Activated CD8-positive, alpha-beta memory T cell treated with anti-CD3 and anti-CD28 coated beads, Interleukin-2, amount 50 U/mL, for 1 hour (primary cell): Measurements from ENCODE around the gene KCP.

ENCODE experiments used
- DNase-seq: peaks from one replicate; pipeline ENCODE4 v3.0.0-alpha.2; 2020; ENCODE audit errors: extremely low read depth

KCP gene

DNA sequence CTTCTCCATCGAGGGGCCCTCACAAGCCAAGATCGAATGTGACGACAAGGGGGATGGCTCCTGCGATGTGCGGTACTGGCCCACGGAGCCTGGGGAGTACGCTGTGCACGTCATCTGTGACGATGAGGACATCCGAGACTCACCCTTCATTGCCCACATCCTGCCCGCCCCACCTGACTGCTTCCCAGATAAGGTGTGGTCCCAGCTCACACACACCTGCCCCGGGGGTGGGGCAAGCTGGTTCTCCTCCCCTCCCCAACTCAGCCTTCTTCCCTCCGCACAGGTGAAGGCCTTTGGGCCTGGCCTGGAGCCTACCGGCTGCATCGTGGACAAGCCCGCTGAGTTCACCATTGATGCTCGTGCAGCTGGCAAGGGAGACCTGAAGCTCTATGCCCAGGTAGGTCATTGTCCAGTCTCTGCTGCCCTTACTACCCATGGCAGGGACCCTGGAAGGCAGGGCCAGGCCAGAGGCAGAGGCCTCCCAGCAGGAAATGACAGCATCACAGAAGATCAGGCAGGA is 69.3 kb downstream of the KCP start:
- DNase-seq, result no peak

DNA sequence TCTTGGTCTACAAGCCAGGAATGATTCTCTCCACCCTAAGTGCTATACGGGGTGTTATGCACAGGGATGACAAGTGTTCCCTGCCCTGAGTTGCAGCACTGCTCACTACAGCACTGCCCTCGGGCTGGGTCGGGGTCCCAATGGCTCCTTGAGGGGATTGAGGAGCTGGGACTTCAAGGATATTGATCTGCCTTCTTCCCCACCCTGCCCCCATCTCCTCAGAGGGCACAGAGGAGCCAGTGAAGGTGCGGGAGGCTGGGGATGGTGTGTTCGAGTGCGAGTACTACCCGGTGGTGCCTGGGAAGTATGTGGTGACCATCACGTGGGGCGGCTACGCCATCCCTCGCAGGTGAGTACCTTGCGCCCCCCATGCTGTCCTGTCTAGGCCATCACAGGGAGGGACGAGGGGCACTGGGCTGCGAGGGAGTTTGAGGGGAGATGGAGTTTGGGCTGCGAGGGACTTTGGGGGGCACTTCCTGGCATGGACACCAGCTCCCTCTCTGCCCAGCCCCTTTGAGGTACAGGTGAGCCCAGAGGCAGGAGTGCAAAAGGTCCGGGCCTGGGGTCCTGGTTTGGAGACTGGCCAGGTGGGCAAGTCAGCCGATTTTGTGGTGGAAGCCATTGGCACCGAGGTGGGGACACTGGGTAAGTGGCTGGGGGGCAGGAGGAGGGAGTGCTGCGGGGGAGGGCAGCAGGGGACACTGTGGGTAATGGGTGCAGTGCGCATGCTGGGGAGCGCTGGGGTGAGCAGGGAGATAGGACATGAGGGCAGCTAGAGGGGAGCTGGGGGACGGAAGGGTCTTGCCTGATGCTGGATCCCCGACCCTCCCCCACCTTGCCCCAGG is 70.0 kb downstream of the KCP start:
- no peak for DNase-seq

- no peak for DNase-seq
Measured at GRCh38 chr7:128839751-128840177, 70.7 kb downstream of the KCP start.

DNA sequence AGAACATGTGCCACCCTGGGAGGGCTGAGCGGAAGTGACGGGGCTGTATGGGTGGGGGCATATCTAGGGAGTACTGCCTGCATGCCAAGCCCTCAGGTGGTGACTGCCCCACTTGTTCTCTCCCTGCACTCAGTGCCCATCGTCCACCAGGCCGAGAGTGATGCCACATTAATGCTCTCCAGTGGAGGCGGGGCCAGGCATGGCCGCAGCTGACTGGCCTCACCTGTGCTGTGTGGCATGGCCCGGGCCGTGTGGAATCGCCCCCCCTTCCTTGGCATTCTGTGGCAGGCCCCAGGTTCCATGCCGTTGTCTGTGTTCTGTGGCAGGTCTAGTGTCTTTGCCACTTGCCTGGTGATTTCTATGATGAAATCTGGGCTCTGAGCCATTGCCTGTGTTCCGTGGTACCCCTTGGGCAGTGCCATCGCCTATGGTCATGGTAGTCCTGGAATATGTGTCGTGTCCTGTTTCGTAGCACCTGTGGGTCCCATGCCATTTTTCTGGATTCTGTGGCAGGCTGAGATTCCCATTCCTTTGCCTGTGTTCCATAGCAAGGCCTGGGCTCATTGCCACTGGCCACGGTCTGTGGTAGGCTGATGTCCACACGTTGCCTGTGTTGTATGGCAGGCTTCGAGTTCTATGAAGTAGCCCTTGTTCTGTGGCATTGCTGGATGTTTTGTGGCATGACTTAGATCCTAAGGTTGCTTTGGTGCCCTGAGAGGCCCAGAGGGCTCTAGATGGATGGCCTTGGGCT is 71.4 kb downstream of the KCP start:
- no peak for DNase-seq

GRCh38 chr7:128838109-128838779 is 72.3 kb downstream of the KCP start:
- no peak for DNase-seq

GRCh38 chr7:128837521-128837921 is 73.0 kb downstream of the KCP start:
- no peak for DNase-seq

DNA sequence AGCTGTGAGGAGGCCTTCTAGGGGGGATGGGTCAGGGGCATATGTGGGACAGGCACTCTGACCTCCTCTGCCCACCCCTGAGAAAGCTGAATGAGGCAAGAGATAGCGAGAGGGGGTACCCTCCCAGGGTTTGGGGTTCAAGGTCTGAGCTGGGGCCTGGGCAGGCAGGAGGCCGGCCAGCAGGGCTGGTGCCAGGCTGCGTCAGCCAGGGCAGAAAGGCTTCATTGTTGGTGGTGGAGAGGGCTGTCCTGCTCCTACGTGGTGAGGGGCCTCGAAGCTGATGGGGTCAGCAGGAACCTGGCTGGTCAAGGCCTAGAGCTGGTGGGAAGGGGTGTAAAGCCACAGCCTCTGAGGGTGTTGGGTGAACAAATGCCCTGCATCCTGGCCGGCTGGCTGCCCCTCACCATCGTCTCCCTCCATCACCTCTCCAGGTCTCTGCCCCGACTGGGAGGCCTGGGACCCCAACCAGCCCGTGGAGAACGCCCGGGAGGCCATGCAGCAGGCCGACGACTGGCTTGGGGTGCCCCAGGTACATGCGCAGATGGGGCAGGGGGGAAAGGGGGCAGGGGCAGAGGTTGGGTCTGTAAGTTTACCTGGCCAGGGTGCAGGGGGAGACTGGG is 73.7 kb downstream of the KCP start:
- no peak for DNase-seq

- DNase-seq, result no peak
Measured at GRCh38 chr7:128835790-128836641, 74.5 kb downstream of the KCP start.

DNA sequence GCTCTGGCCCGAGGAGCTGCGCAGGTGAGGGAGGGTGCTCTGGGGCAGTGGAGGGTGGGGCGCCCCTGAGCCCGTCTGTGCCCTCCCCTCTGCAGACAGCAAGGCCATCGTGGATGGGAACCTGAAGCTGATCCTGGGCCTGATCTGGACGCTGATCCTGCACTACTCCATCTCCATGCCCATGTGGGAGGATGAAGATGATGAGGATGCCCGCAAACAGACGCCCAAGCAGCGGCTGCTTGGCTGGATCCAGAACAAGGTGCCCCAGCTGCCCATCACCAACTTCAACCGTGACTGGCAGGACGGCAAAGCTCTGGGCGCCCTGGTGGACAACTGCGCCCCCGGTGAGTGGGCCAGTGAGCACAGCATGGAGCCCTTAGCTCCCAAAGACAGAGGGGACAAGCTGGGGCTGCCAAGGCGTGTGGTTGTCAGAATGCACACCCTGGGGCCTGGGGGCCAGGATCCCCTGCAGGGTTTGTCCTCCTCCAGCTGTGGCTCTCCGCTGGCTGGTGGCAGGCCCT is 75.2 kb downstream of the KCP start:
- DNase-seq, result no peak

DNA sequence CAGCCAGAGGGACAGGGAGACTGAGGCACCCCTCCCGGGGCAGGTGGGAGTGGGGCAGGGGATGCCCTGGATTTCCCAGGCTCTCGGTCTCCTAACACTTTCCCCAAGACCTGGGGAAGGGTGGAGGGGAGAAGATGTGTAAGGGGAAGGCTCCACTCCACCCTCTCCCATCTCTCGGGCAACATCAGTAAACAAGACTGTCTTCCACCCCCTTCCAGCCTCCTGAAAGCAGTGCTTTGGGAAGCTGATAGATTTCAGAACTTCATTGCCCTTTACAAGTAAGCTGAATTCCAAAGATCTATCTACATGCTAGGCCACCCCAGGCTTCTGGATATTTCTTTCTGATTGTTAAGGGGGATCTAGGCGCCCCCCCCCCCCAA is 76.6 kb downstream of the KCP start:
- DNase-seq, result no peak

- no peak for DNase-seq
Measured at GRCh38 chr7:128833148-128833945, 77.2 kb downstream of the KCP start.

DNA sequence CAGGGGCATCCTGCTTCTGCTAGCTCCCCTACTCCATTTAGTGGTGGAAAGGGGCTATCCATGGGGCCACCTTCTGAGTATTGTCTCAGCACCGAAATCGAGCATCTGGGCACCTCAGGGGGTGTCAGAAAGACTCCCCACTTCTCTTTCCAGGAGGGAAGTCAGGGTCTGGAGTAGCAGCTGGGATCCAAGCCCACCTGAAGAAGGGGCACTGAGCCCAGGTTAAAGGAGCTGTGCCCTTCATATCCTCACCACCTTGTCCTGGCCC is 77.7 kb downstream of the KCP start:
- DNase-seq, result no peak

DNA sequence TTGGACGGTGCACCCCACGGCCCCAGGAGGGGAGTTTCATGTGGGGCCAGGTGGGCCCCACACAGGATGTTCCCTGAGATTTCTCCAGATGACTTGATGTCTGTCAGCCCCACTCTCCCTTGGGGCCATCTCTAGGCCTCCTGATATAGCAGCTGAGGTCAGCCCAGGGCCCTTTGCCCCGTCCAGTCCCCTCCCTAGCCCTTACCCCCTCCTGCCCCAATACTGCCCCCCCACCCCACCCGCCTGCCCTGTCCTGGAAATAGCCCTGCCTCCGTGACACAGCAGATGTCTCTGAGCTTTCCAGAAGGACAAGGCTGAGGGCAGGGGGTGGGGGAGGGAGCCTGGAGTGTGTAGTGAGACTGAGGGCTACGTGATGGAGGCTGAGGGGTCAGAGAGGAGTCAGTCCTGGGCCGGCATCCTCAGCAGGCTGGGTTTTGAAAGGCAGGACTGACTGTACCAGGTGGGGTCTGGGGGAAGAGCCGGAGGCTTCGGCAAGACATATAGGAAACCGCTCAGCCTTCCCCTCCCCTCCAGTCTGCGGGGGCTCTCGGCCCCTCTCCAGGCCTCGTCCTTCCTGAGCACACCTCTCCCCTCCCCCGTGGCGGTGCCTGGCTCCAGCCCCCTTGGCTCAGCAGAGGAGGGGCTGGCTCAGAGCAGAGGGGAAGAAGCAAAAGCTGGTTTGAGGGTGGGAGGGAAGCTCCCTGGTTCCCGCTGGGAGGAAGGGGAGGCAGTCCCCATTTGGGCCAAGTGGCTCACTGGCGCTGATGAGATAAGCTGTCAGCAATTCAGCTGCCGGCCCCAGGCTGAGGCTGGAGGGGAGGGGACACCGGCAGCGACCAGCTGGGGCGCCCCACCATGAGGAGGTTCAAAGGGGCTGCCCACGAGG is 78.3 kb downstream of the KCP start:
- no peak for DNase-seq

- DNase-seq, result no peak
Measured at GRCh38 chr7:128831178-128831993, 79.1 kb downstream of the KCP start.

GRCh38 chr7:128830231-128831177 is 80.0 kb downstream of the KCP start, which contains the start of gene FLNC:
Gene FLNC, plus strand, starts transcription at chr7:128830406. Its CDS starts 232 bp downstream, at chr7:128830638.
- DNase-seq, result no peak

DNA sequence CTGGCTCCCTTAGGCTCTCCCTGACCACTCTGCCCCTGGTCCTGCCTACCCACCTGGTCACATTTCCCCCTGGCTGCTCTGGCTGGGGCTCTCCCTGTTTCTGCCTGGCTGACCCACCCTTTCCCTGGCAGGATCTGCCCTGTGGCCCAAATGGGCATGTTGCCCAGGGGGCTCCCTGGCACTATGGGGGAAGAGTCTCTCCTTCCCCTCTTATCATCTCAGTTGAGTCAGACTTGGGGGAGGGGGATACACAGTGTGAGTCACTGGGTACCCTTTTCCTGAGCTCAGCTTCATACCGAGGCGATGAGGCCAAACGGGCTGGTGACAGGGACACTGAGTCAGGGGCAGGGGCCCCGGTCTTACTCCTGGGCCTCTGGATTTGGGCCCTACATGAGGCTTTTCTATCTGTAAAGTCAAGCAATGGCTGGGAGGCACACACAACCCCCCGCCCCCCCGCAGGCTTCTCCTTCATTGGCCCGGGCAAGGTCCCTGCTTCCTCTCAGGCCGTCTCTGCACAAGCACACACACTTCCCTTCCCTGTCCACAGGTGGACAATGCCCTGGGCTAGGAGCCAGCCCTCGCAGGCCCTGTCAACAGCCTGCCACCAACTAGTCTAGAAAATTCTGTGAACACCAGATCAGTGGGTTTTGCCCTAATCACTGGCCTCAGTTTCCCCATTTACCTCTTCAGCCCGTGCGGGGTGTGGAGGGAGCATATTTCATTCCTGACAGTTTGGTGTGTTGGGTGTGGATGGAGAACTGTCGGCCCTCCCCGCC is 80.9 kb downstream of the KCP start:
- DNase-seq, result no peak
